ENCODE results near the gene RECQL5. TPM values are rescaled to one million over a fixed set of nuclear protein-coding genes. Genes with fewer than 3 reads are reported as not detected.

RECQL5 gene
- total RNA-seq, 4 donors from 2014 or later: 41.9 to 91.8 (median 70.1) TPM

GRCh38 chr17:75697651-75698291 is 30.8 kb upstream of the RECQL5 start:
- H3K36me3 ChIP-seq: peaks cover 28 to 30% of the 10 kb centered on the region in 2 donors
- intact Hi-C loops (cut with DNase I): no loop called here
- TF ChIP-seq POLR2A (IDR thresholded peaks at IDR 0.05) (no peak), CTCF (IDR thresholded peaks at IDR 0.05) (no peak)
- peaks cover 5 to 29% of the 10 kb centered on the region in 2 donors for H3K4me1 ChIP-seq
- WGBS, 2 donors: 68 to 83% methylated on average over 10 of the region's 10 CpGs
- DNase-seq: no peak
- H3K27me3 ChIP-seq: no peaks in the 10 kb centered on the region
- peak overlapping the region in 1 of 3 donors; percentile 2 for H3K27ac ChIP-seq
- no peaks in the 10 kb centered on the region for H3K9me3 ChIP-seq
- no peak overlapping the region for H3K4me3 ChIP-seq (replicated peaks in 1 of 3)

- Histone ChIP-seq H3K4me1 (peaks cover 5 to 29% of the 10 kb centered on the region in 2 donors), H3K4me3 (replicated peaks in 1 of 3) (no peak overlapping the region), H3K27ac (no peak overlapping the region), H3K36me3 (peaks cover 11% of the 10 kb centered on the region in 2 donors), H3K27me3 (no peaks in the 10 kb centered on the region), H3K9me3 (no peaks in the 10 kb centered on the region)
- 92 to 98% methylated on average over 9 to 12 of the region's 12 CpGs for WGBS, 2 donors
- TF ChIP-seq POLR2A (IDR thresholded peaks at IDR 0.05) (no peak), CTCF (IDR thresholded peaks at IDR 0.05) (no peak)
- DNase-seq: no peak
- intact Hi-C loops (cut with DNase I): no loop called here
Measured at GRCh38 chr17:75695830-75696271, 28.9 kb upstream of the RECQL5 start.

GRCh38 chr17:75695141-75695829 is 28.3 kb upstream of the RECQL5 start:
- peaks cover 5% of the 10 kb centered on the region in 2 donors for H3K36me3 ChIP-seq
- TF ChIP-seq POLR2A (IDR thresholded peaks at IDR 0.05) (no peak), CTCF (IDR thresholded peaks at IDR 0.05) (no peak)
- no peak overlapping the region for H3K27ac ChIP-seq
- no peaks in the 10 kb centered on the region for H3K27me3 ChIP-seq
- no peak overlapping the region for H3K4me3 ChIP-seq (replicated peaks in 1 of 3)
- H3K4me1 ChIP-seq: peaks cover 5 to 29% of the 10 kb centered on the region in 2 donors
- no peak for DNase-seq
- intact Hi-C loops (cut with DNase I): no loop called here
- WGBS, 2 donors: 93 to 94% methylated on average over 7 of the region's 7 CpGs
- H3K9me3 ChIP-seq: no peaks in the 10 kb centered on the region

- WGBS, 2 donors: 81 to 84% methylated on average over 9 to 13 of the region's 14 CpGs
- no peaks in the 10 kb centered on the region for H3K36me3 ChIP-seq
- peak overlapping the region in 1 of 3 donors; percentile 34 for H3K27ac ChIP-seq
- H3K27me3 ChIP-seq: no peaks in the 10 kb centered on the region
- no peak for DNase-seq
- intact Hi-C loops (cut with DNase I): no loop called here
- no peak for TF ChIP-seq POLR2A (IDR thresholded peaks at IDR 0.05)
- no peak for TF ChIP-seq CTCF (IDR thresholded peaks at IDR 0.05)
- no peak overlapping the region for H3K4me3 ChIP-seq (replicated peaks in 1 of 3)
- no peaks in the 10 kb centered on the region for H3K9me3 ChIP-seq
- peaks cover 8 to 32% of the 10 kb centered on the region in 2 donors for H3K4me1 ChIP-seq
Measured at GRCh38 chr17:75694536-75694935, 27.6 kb upstream of the RECQL5 start.

Data from thyroid gland (tissue), 4 donors.